ENCODE results near the gene EHD3.
A peak's percentile ranks its signal among the peaks of the same experiment; 100 is the strongest.

Gene EHD3

GRCh38 chr2:31227711-31228125, 6.2 kb upstream of the EHD3 start:
- H3K4me3 ChIP-seq (ENCODE audit: low read depth, low read length) = no peak overlapping the region
- no peak for TF ChIP-seq CTCF (IDR thresholded peaks at IDR 0.05; ENCODE audit: low read depth, low read length)

- H3K4me3 ChIP-seq (ENCODE audit: low read depth, low read length) = no peak overlapping the region
- no peak for TF ChIP-seq CTCF (IDR thresholded peaks at IDR 0.05; ENCODE audit: low read depth, low read length)
Observed at GRCh38 chr2:31228717-31229116, 5.2 kb upstream of the EHD3 start.

- TF ChIP-seq CTCF (IDR thresholded peaks at IDR 0.05; ENCODE audit: low read depth, low read length) = no peak
- no peak overlapping the region for H3K4me3 ChIP-seq (ENCODE audit: low read depth, low read length)
Observed at GRCh38 chr2:31230751-31231150, 3.2 kb upstream of the EHD3 start.

- TF ChIP-seq CTCF (IDR thresholded peaks at IDR 0.05; ENCODE audit: low read depth, low read length) = no peak
- H3K4me3 ChIP-seq (ENCODE audit: low read depth, low read length) = no peak overlapping the region
Observed at GRCh38 chr2:31231571-31232302, 2.2 kb upstream of the EHD3 start.

- TF ChIP-seq CTCF (IDR thresholded peaks at IDR 0.05; ENCODE audit: low read depth, low read length) = no peak
- H3K4me3 ChIP-seq (ENCODE audit: low read depth, low read length) = no peak overlapping the region
Observed at GRCh38 chr2:31232586-31232985, 1.4 kb upstream of the EHD3 start.

- peak overlapping the region; percentile 73 for H3K4me3 ChIP-seq (ENCODE audit: low read depth, low read length)
Observed at GRCh38 chr2:31233231-31233630, 721 bp upstream of the EHD3 start.

More at GRCh38 chr2:31233231-31233630, 721 bp upstream of the EHD3 start:
- TF ChIP-seq CTCF (IDR thresholded peaks at IDR 0.05; ENCODE audit: low read depth, low read length) = no peak

Measured in WI38 (cell line).